Sigmoid colon (tissue), 7 donors: Measurements from ENCODE around the gene RNASEH2C. TPM values are rescaled to one million over a fixed set of nuclear protein-coding genes. Genes with fewer than 3 reads are reported as not detected.

ENCODE experiments used
- DNase-seq: peaks from one replicate; pipeline ENCODE4 v3.0.0-alpha.2; 2019
- H3K27ac ChIP-seq, 4 donors: fragments of 200-600 bp; sonication (generic); one replicate each; pipeline ENCODE4 v1.5.1; 2016 to 2019; ENCODE audit warnings: mild to moderate bottlenecking in 1 of 4
- H3K27me3 ChIP-seq, 3 donors: fragments of 200-600 bp; sonication (generic); one replicate each; pipeline ENCODE4 v1.5.1; 2019; ENCODE audit warnings: mild to moderate bottlenecking in 1 of 3
- H3K36me3 ChIP-seq, 4 donors: fragments of 200-600 bp; sonication (generic); one replicate each; pipeline ENCODE4 v1.5.1; 2016 to 2019
- H3K4me1 ChIP-seq, 4 donors: fragments of 200-600 bp; sonication (generic); one replicate each; pipeline ENCODE4 v1.5.1; 2017 to 2019
- H3K4me3 ChIP-seq, 4 donors: fragments of 200-600 bp; sonication (generic); one replicate each; pipeline ENCODE4 v1.5.1; 2017 to 2019; ENCODE audit warnings: mild to moderate bottlenecking in 2 of 4, moderate library complexity in 1 of 4
- H3K9me3 ChIP-seq, 4 donors: fragments of 200-600 bp in 3 of 4; sonication (generic) in 3 of 4; one replicate each; pipeline versions ENCODE4 v1.5.1 to v1.6.1; 2013 to 2019
- CTCF ChIP-seq, 4 experiments: fragments of 450-650 bp in 3 of 4; fragments of 200-600 bp in 1 of 4; IDR thresholded peaks; one replicate each; pipeline ENCODE4 v1.5.1; 2016 to 2019; ENCODE audit warnings: antibody characterized with exemption in 4 of 4, mild to moderate bottlenecking in 3 of 4, moderate library complexity in 2 of 4
- EP300 ChIP-seq, 4 donors: sonication (generic); formaldehyde crosslinking; IDR thresholded peaks; one replicate each; pipeline ENCODE4 v1.6.1; 2017; ENCODE audit warnings: antibody characterized with exemption in 4 of 4
- POLR2A ChIP-seq, 2 donors: fragments of 450-650 bp; IDR thresholded peaks; one replicate each; pipeline ENCODE4 v1.6.1; 2016; ENCODE audit warnings: antibody characterized with exemption in 2 of 2, mild to moderate bottlenecking in 2 of 2, moderate library complexity in 2 of 2
- POLR2AphosphoS5 ChIP-seq, 4 donors: sonication (generic); formaldehyde crosslinking; IDR thresholded peaks; one replicate each; pipeline ENCODE4 v1.6.1; 2017; ENCODE audit warnings: antibody characterized with exemption in 4 of 4
- WGBS, 2 donors: extraction: QIAGEN DNeasy Blood & Tissue Kit; methylation state at CpG; one replicate each; pipeline ENCODE4 v1.1.7; 2013; 5-methylcytosine and 5-hydroxymethylcytosine counted together
- intact Hi-C: fragments of 100-400 bp; cut with DNase I; formaldehyde crosslinking; loops from one replicate; pipeline ENCODE4 v1.15.1; 2023
- polyA plus RNA-seq, 3 donors: library from polyadenylated mRNA; stranded (reverse); fragments of 200-250 nt; gene quantifications; one replicate each; pipeline ENCODE4 v1.2.3, GENCODE V29; 2013
- total RNA-seq, 4 donors: library from RNA; depleted of rRNA; stranded (reverse); fragments of >200 nt; gene quantifications; one replicate each; pipeline ENCODE4 v1.1.0, GENCODE V29; 2016
- donor health status: healthy with polysubstance abuse.
- donor health status: Bipolar disorder and iron deficiency.
- donor health status: healthy.

Gene RNASEH2C
- total and polyA plus RNA-seq, 7 donors, result 45.6 to 168 (median 120) TPM

- no peaks in the 10 kb centered on the region for H3K27me3 ChIP-seq
- intact Hi-C loops, result loop anchor here (10.0 kb wide), 1 partner anchor 281 kb away; no protein-coding TSS in a partner anchor
- H3K9me3 ChIP-seq, result no peaks in the 10 kb centered on the region
- 30 to 69% methylated on average over 4 of the region's 4 CpGs for WGBS, 2 donors
- H3K36me3 ChIP-seq, result no peaks in the 10 kb centered on the region
- no peak for TF ChIP-seq POLR2AphosphoS5 (IDR thresholded peaks at IDR 0.05)
- no peak for TF ChIP-seq EP300 (IDR thresholded peaks at IDR 0.05)
- no peak for TF ChIP-seq POLR2A (IDR thresholded peaks at IDR 0.05)
- TF ChIP-seq CTCF (IDR thresholded peaks at IDR 0.05), result no peak
- H3K4me3 ChIP-seq, result no peak overlapping the region
- H3K4me1 ChIP-seq, result peaks cover 0 to 5% (median 2%) of the 10 kb centered on the region in 4 donors
- H3K27ac ChIP-seq, result no peak overlapping the region
- DNase-seq, result no peak
Measured at GRCh38 chr11:65703846-65704245, 16.8 kb downstream of the RNASEH2C start.

- peaks cover 0 to 5% (median 2%) of the 10 kb centered on the region in 4 donors for H3K4me1 ChIP-seq
- H3K27ac ChIP-seq, result no peak overlapping the region
- no peaks in the 10 kb centered on the region for H3K36me3 ChIP-seq
- no peaks in the 10 kb centered on the region for H3K27me3 ChIP-seq
- H3K9me3 ChIP-seq, result no peaks in the 10 kb centered on the region
- WGBS, 2 donors, result 86% methylated on average over 1 of the region's 1 CpG
- DNase-seq, result no peak
- intact Hi-C loops, result loop anchor here (10.0 kb wide), 1 partner anchor 283 kb away; no protein-coding TSS in a partner anchor
- H3K4me3 ChIP-seq, result no peak overlapping the region
- TF ChIP-seq POLR2A (IDR thresholded peaks at IDR 0.05) (no peak), CTCF (IDR thresholded peaks at IDR 0.05) (no peak), EP300 (IDR thresholded peaks at IDR 0.05) (no peak), POLR2AphosphoS5 (IDR thresholded peaks at IDR 0.05) (no peak)
Measured at GRCh38 chr11:65701686-65702085, 18.9 kb downstream of the RNASEH2C start.

GRCh38 chr11:65700399-65700798 is 20.2 kb downstream of the RNASEH2C start:
- 35 to 74% methylated on average over 3 of the region's 3 CpGs for WGBS, 2 donors
- intact Hi-C loops, result loop anchor here (10.0 kb wide), 1 partner anchor 284 kb away; no protein-coding TSS in a partner anchor
- Histone ChIP-seq H3K4me1 (peaks cover 0 to 8% (median 7%) of the 10 kb centered on the region in 4 donors), H3K27me3 (no peaks in the 10 kb centered on the region), H3K9me3 (no peaks in the 10 kb centered on the region), H3K36me3 (no peaks in the 10 kb centered on the region), H3K4me3 (no peak overlapping the region), H3K27ac (no peak overlapping the region)
- TF ChIP-seq EP300 (IDR thresholded peaks at IDR 0.05) (no peak), POLR2A (IDR thresholded peaks at IDR 0.05) (no peak)
- no peak for DNase-seq

- intact Hi-C loops, result no loop called here
- 86 to 90% methylated on average over 7 of the region's 7 CpGs for WGBS, 2 donors
- TF ChIP-seq CTCF (IDR thresholded peaks at IDR 0.05) (no peak), POLR2AphosphoS5 (IDR thresholded peaks at IDR 0.05) (no peak), POLR2A (IDR thresholded peaks at IDR 0.05) (no peak), EP300 (IDR thresholded peaks at IDR 0.05) (no peak)
Measured at GRCh38 chr11:65699306-65699705, 21.3 kb downstream of the RNASEH2C start.

GRCh38 chr11:65698205-65698604 is 22.4 kb downstream of the RNASEH2C start:
- no peak overlapping the region for H3K27ac ChIP-seq
- WGBS, 2 donors, result 11 to 52% methylated on average over 8 of the region's 8 CpGs
- H3K4me1 ChIP-seq, result peaks cover 0 to 9% (median 7%) of the 10 kb centered on the region in 4 donors
- TF ChIP-seq POLR2AphosphoS5 (IDR thresholded peaks at IDR 0.05), result no peak
- TF ChIP-seq POLR2A (IDR thresholded peaks at IDR 0.05), result no peak
- no peak for TF ChIP-seq CTCF (IDR thresholded peaks at IDR 0.05)
- TF ChIP-seq EP300 (IDR thresholded peaks at IDR 0.05), result no peak
- no peaks in the 10 kb centered on the region for H3K36me3 ChIP-seq
- H3K4me3 ChIP-seq, result no peak overlapping the region
- no peaks in the 10 kb centered on the region for H3K27me3 ChIP-seq
- intact Hi-C loops, result no loop called here
- no peak for DNase-seq
- H3K9me3 ChIP-seq, result no peaks in the 10 kb centered on the region

More at GRCh38 chr11:65699306-65699705, 21.3 kb downstream of the RNASEH2C start:
- Histone ChIP-seq H3K27me3 (no peaks in the 10 kb centered on the region), H3K27ac (no peak overlapping the region), H3K9me3 (no peaks in the 10 kb centered on the region), H3K36me3 (no peaks in the 10 kb centered on the region), H3K4me3 (no peak overlapping the region), H3K4me1 (peaks cover 0 to 9% (median 7%) of the 10 kb centered on the region in 4 donors)
- DNase-seq, result no peak
